ENCODE results near the gene TNS3. TPM values are rescaled to one million over a fixed set of nuclear protein-coding genes. Genes with fewer than 3 reads are reported as not detected.

The TNS3 gene
- polyA plus RNA-seq, 1 of the 3 experiments (the other 2 are of a cell fraction), result 72.3 TPM

DNA sequence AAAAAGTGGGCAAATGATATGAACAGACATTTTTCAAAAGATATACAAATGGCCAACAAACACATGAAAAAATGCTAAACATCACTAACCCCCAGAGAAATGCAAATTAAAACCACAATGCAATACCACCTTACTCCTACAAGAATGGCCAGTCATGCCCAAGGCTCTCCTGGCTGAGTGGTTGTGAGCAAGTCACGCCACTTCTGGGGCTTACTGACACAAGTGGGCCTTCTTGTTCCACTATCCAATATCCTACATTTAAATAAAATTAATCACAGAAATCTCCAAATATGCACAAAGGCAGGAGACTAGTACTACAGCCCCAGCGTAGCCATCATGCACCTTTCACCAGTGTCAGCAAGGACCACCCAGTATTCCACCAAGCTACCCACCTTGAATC, 181.9 kb downstream of the TNS3 start (continued):
- TF ChIP-seq USF2 (IDR thresholded peaks at IDR 0.05; ENCODE audit: borderline replicate concordance, low read depth, low read length) (no peak), MXI1 (IDR thresholded peaks at IDR 0.05; ENCODE audit: low read depth, low read length) (no peak)
- TF ChIP-seq, protein P1, sequence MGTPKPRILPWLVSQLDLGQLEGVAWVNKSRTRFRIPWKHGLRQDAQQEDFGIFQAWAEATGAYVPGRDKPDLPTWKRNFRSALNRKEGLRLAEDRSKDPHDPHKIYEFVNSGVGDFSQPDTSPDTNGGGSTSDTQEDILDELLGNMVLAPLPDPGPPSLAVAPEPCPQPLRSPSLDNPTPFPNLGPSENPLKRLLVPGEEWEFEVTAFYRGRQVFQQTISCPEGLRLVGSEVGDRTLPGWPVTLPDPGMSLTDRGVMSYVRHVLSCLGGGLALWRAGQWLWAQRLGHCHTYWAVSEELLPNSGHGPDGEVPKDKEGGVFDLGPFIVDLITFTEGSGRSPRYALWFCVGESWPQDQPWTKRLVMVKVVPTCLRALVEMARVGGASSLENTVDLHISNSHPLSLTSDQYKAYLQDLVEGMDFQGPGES (IDR thresholded peaks at IDR 0.05; ENCODE audit: low read depth, low read length), result no peak

GRCh38 chr7:47394751-47395252, 187.1 kb downstream of the TNS3 start:
- no peak for DNase-seq
- Histone ChIP-seq H3K36me3 (replicated peaks in 1 of 2; ENCODE audit: control insufficient read depth in 1 of 2, insufficient read depth in 2 of 2, low read length in 1 of 2) (peaks cover 48 to 77% of the 10 kb centered on the region in 2 experiments), H4K20me1 (ENCODE audit: insufficient read depth) (no peaks in the 10 kb centered on the region), H2AFZ (ENCODE audit: low read depth) (no peak overlapping the region), H3K27me3 (ENCODE audit: insufficient read depth) (no peaks in the 10 kb centered on the region), H3K79me2 (ENCODE audit: insufficient read depth) (no peaks in the 10 kb centered on the region), H3K4me1 (ENCODE audit: control insufficient read depth in 1 of 2, insufficient read depth in 2 of 2, low read depth in 1 of 2, low read length in 1 of 2) (no peaks in the 10 kb centered on the region; a peak in 1 of 4 replicates), H3K9me3 (no peaks in the 10 kb centered on the region), H3K27ac (ENCODE audit: low read depth in 2 of 2, low read length in 1 of 2) (no peak overlapping the region), H3K9ac (no peak overlapping the region), H3K4me2 (no peak overlapping the region), H3K9me2 (no peaks in the 10 kb centered on the region), H3F3A (replicated peaks; ENCODE audit: insufficient read depth) (peaks cover 3% of the 10 kb centered on the region), H3K4me3 (ENCODE audit: low read depth in 2 of 2, low read length in 1 of 2) (no peak overlapping the region)
- no peak for TF ChIP-seq TEAD4 (IDR thresholded peaks at IDR 0.05; ENCODE audit: borderline replicate concordance, insufficient read depth)
- TF ChIP-seq ELF1 (IDR thresholded peaks at IDR 0.05), result no peak
- no peak for TF ChIP-seq MEF2A (IDR thresholded peaks at IDR 0.05; ENCODE audit: borderline replicate concordance, low read depth)
- no peak for TF ChIP-seq TAF1 (IDR thresholded peaks at IDR 0.05; ENCODE audit: borderline replicate concordance, low read depth, low read length)
- TF ChIP-seq NFIC (IDR thresholded peaks at IDR 0.05; ENCODE audit: borderline replicate concordance), result no peak
- TF ChIP-seq RXRA (IDR thresholded peaks at IDR 0.05; ENCODE audit: borderline replicate concordance, low read depth), result no peak
- 96% methylated on average over 11 of the region's 11 CpGs for WGBS (ENCODE audit: low lambda C conversion rate)
- POLR2A ChIA-PET, result no interaction called here
- CTCF ChIA-PET, result interaction anchor here (1.0 to 2.1 kb wide), 5 partner anchors 16 to 424 kb away, joined by 3 to 9 read pairs (median 5); no protein-coding TSS in a partner anchor

DNA sequence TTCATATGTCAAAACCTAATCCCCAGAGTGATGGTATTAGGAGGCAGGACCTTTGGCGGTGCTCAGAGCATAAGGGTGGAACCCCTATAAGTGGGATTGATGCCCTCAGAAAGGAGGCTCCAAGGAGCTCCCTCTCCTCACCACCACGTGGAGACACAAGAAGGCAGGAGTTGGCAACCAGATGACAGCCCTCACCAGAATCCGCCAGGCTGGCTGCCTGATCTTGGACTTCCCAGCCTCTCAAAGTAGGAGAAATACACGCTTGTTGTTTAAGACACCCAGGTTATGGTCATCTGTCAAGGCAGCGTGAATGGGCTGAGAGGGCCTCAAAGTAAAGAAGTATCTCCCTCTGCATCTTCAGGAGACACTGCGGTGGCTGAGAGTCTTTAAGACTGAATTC, 187.7 kb downstream of the TNS3 start:
- Histone ChIP-seq H3K36me3 (replicated peaks in 1 of 2; ENCODE audit: control insufficient read depth in 1 of 2, insufficient read depth in 2 of 2, low read length in 1 of 2) (peaks cover 42 to 83% of the 10 kb centered on the region in 2 experiments), H3K9me3 (no peaks in the 10 kb centered on the region), H4K20me1 (ENCODE audit: insufficient read depth) (no peaks in the 10 kb centered on the region), H3K4me2 (no peak overlapping the region), H3K79me2 (ENCODE audit: insufficient read depth) (no peaks in the 10 kb centered on the region), H3K9ac (no peak overlapping the region), H3K4me1 (ENCODE audit: control insufficient read depth in 1 of 2, insufficient read depth in 2 of 2, low read depth in 1 of 2, low read length in 1 of 2) (no peaks in the 10 kb centered on the region; a peak in 1 of 4 replicates), H3F3A (replicated peaks; ENCODE audit: insufficient read depth) (no peaks in the 10 kb centered on the region), H3K27me3 (ENCODE audit: insufficient read depth) (no peaks in the 10 kb centered on the region), H2AFZ (ENCODE audit: low read depth) (no peak overlapping the region), H3K27ac (ENCODE audit: low read depth in 2 of 2, low read length in 1 of 2) (no peak overlapping the region), H3K4me3 (ENCODE audit: low read depth in 2 of 2, low read length in 1 of 2) (no peak overlapping the region), H3K9me2 (no peaks in the 10 kb centered on the region)
- ChIA-PET POLR2A (no interaction called here), CTCF (interaction anchor here (2.1 kb wide), 1 partner anchor 128 kb away, joined by 9 read pairs; no protein-coding TSS in a partner anchor)
- TF ChIP-seq RCOR1 (IDR thresholded peaks at IDR 0.05; ENCODE audit: low read length) (no peak), EZH2phosphoT487 (IDR thresholded peaks at IDR 0.05; ENCODE audit: borderline replicate concordance, low read depth) (no peak), POLR2AphosphoS5 (IDR thresholded peaks at IDR 0.05; ENCODE audit: low read depth, low read length) (no peak), FOXM1 (IDR thresholded peaks at IDR 0.05; ENCODE audit: low read depth) (no peak), TCF12 (IDR thresholded peaks at IDR 0.05) (no peak), RXRA (IDR thresholded peaks at IDR 0.05; ENCODE audit: borderline replicate concordance, low read depth) (no peak), RAD21 (IDR thresholded peaks at IDR 0.05; ENCODE audit: low read length) (no peak), GATA2 (CRISPR knock-in tag; IDR thresholded peaks at IDR 0.05) (no peak), USF1 (IDR thresholded peaks at IDR 0.05; ENCODE audit: borderline replicate concordance, low read depth) (no peak)
- TF ChIP-seq, protein P2, sequence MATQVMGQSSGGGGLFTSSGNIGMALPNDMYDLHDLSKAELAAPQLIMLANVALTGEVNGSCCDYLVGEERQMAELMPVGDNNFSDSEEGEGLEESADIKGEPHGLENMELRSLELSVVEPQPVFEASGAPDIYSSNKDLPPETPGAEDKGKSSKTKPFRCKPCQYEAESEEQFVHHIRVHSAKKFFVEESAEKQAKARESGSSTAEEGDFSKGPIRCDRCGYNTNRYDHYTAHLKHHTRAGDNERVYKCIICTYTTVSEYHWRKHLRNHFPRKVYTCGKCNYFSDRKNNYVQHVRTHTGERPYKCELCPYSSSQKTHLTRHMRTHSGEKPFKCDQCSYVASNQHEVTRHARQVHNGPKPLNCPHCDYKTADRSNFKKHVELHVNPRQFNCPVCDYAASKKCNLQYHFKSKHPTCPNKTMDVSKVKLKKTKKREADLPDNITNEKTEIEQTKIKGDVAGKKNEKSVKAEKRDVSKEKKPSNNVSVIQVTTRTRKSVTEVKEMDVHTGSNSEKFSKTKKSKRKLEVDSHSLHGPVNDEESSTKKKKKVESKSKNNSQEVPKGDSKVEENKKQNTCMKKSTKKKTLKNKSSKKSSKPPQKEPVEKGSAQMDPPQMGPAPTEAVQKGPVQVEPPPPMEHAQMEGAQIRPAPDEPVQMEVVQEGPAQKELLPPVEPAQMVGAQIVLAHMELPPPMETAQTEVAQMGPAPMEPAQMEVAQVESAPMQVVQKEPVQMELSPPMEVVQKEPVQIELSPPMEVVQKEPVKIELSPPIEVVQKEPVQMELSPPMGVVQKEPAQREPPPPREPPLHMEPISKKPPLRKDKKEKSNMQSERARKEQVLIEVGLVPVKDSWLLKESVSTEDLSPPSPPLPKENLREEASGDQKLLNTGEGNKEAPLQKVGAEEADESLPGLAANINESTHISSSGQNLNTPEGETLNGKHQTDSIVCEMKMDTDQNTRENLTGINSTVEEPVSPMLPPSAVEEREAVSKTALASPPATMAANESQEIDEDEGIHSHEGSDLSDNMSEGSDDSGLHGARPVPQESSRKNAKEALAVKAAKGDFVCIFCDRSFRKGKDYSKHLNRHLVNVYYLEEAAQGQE (IDR thresholded peaks at IDR 0.05; ENCODE audit: low read depth, low read length), result no peak
- TF ChIP-seq, protein P1 (IDR thresholded peaks at IDR 0.05; ENCODE audit: low read depth, low read length), result no peak
- WGBS (ENCODE audit: low lambda C conversion rate), result 85% methylated on average over 6 of the region's 6 CpGs
- no peak for DNase-seq

Data from SK-N-SH (cell line).